ENCODE results near the gene DTNB.

The DTNB gene

DNA sequence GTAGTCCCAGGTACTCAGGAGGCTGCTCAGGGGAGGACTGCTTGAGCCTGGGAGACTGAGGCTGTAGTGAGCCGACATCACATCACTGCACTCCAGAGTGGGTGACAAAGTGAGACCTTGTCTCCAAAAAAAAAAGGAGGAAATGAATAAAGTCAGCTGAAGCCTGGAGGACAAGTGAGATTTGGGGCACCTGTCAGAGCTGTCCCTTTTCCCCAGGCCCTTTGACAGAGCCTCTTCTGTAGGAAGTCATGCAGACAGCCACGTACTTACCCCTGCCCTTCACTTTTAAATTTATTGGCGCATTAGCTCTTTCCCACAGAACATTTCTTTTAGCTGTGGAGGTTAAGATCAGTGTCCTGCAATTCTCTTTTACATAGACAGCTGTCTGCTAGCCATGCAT, 180.7 kb downstream of the DTNB start:
- DNase-seq = no peak

GRCh38 chr2:25491966-25492532, 181.3 kb downstream of the DTNB start:
- no peak for DNase-seq

DNA sequence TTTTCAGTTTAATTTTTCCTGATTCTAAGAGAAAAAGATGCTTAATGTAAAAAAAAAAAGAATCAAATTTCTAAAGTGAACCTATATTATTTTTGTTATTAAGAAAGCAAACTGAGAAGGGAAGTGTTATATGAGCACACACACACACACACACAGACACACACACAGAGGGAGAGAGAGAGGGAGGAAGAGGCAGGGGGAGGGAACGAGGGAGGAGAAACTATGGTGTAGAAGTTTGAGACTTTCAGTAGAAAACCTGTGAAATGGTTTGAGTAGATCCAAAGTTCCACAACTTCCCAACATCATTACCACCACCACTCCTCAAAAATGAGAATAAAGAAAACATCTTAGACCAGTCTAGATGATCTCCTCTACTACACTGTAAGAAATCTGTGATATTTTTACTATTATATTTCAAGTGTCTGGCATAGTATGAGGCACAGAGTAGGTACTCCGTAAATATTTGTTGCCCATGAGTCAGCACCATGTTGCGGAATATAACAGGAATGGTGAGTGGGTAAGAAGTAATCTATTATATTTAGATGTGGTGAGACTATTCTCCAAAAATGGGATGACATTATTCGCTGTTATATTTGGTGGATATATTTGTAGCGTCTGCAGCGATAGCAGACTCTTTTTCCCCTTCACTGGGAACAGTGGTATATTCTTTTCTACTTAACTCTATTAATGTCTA, 182.2 kb downstream of the DTNB start:
- DNase-seq = no peak

DNA sequence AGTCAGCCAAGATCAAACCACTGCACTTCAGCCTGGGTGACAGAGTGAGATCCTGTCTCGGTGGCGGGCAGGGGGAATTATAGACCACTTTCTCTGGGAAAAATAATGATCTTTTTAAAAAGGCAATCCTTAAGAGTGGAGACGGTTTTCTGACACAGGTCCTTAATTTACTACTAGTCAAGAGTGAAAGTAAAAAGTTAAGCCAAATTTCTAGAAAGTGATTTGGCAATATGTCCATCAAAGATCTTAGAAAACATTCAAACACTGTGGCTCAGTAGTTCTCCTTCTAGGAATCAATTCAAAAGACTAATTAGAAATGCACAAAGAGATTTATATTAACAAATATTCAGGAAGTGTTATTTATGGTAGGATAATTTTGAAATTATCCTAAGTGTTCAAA, 183.2 kb downstream of the DTNB start:
- DNase-seq = peak in 1 of 2 donors; percentile 14

GRCh38 chr2:25489631-25490030, 183.7 kb downstream of the DTNB start:
- peak in 1 of 2 donors; percentile 3 for DNase-seq

DNA sequence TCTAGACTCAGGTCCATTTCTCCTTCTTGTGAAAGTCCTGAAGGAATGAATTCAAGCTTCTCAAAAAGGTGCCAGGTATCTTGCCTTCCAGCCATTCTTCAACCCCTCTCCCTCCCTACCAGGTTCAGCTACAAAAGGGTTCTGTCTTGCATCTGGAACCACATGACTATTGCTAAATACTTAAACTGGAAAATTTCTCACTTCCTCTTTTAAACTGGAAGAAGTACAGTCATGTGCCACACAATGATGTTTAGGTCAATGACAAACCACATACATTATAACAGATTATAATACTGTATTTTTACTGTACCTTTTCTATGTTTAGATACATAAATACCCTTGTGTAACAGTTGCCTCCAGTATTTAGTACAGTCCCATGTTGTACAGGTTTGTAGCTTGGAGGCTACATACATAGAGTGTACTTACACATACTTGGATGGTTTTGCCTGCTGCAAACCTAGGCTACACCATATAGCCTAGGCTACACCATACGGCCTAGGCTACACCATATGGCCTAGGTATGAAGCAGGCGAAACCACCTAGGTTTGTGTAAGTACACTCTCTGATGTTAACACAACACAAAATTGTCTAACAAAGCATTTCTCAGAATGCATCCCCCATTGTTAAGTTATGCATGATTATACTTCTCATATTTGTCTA, 189.6 kb downstream of the DTNB start:
- peak in 1 of 2 donors; percentile 69 for DNase-seq

GRCh38 chr2:25482341-25482740, 191.0 kb downstream of the DTNB start:
- DNase-seq = no peak

DNA sequence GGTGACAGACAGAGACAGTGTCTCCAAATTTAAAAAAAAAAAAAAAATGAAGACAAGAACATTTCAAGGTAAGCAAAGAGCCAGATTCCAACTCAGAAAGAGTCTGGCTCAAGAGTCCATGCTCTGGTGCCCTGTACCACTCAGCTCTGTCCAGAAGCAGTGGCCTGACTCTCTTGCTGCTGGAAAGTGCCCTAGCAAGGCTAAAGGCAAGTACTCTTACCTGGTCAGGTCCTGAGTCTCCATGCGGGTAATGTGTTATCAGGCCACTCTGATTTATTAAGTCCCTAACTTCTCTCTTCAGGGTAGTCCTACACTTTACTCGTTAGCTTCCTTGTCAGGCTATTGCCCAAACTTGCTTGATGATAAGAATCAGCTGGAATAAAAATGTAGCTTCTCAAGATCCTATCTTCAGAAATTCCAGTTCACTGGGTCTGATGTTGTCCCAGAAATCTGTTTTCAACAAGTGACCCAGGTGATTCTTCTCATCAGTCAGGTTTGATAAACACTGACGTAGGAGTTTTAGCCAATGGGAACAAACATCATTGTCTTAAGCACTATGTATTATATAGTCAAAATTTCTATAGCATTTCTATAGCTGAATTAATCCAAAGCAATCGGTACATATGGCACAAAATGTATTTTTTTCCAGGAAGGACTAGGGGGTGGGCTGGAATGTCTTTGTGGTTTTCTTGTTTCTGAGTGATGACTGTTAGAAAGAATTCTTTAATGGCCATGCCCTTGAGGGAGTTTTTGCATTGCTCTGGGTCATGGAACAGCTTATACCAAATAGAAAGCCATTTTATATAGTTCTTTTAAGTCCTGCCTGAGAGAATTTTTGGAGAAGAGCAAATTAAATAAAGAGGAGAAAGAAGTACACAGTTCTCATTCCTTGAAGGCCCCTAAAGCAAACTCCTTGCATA, 191.7 kb downstream of the DTNB start:
- DNase-seq = no peak

GRCh38 chr2:25480561-25480960, 192.8 kb downstream of the DTNB start:
- no peak for DNase-seq

- DNase-seq = no peak
Observed at GRCh38 chr2:25479761-25480160, 193.6 kb downstream of the DTNB start.

DNA sequence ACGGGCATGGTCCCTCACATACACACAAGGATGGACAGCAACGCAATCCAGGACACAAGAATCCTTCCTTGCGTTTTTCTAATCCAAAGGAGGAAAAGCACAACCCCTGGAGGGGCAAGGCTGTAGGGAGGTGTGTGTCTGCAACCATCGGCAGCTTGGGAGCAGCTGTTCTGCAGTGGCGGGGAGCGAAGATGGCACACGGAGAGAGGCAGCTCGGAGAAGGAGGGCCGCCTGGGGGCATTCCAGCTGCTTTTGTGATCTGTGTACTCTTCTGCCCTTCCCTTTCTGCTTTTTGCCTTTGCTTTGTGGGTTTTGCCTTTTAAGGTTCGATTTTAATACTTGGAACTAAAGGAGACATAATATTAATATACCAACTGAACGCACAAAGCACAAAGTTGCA, 194.6 kb downstream of the DTNB start:
- DNase-seq = no peak

GRCh38 chr2:25473758-25474340, 199.5 kb downstream of the DTNB start:
- peak in 1 of 2 donors; percentile 39 for DNase-seq

DNA sequence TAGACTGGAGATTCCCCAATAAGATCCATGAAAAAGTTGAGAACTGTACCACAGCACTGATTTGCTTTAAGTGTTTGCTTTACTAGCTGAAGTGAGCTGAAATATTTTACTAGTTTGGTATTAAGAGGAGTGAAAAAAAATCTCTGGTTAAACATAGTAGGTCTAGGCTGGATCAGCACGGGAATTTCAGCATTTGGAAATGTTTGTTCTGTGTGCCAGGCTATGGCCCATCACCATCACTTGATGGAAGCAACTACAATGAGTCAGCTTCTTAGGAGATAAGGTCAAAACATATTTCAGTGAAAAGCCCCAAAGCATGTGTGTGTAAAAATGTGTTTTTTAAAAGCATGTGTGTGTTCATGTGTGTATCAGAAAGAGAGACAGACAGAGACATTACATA, 200.2 kb downstream of the DTNB start:
- no peak for DNase-seq

- no peak for DNase-seq
Observed at GRCh38 chr2:25470806-25471205, 202.6 kb downstream of the DTNB start.

DNA sequence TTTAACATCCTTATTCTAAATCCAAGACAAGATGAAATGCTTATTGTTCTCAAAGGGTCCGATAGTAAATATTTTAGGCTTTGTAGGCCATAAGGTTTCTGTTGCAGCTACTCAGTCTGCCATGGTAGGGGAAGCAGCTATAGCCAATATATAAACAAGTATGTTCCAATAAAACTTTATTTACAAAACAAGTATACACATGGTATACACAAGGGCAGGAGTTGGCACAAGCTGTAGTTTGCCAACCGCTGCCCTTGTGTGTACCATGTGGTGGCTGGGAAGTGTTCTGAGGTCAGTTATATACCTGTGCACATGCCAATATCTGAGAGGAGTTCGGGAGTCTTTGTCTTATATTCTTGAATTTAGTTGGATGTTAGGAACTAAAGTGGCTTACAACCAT, 205.6 kb downstream of the DTNB start:
- DNase-seq = no peak

DNA sequence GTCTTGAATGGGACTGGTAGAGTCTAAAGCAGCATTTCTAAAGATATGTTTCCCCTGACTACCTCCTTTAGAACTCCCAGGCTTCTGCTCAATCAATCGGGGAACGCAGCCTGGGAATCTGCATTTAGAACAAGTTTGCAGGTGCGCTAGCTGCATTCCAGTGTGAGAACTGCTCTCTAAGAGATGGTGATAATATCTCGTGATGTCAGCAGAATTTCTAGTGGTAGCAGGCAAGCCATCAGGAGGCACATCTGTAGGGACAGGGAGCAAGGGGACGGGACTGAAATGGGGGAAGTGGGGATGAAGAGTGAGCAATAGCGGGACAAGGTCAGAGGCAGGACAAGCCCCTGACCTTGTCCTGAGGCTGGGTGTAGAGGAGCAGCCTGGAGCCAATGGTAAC, 211.4 kb downstream of the DTNB start:
- DNase-seq = no peak

DNA sequence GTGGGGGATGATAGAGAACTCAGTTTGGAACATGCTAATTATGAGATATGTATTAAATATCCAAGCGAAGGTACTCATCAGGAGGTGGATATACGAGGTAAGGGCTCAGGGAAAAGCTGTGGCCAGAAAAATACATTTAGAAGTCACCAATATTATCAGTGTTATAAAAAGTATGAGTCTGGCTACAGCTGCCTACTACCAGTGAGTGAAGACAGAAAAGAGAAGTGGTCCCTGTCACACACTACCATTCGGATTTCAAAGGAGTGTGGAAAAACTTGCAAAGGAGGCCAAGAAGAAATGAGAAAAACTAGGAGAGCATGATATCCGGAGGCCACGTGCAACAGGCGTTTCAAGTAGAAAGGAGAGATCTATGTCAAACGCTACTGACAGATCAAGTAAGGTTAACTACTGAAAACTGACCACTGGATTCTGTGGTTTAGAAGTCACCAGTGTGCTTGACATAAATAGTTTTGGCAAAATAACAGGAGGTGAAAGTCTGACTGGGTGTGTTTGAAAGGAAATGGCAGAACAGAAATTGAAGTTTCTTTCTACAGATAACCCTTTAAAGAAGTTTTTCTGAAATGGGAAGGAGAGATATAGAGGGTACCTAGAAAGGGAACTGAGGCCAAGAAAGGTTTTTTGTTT, 213.0 kb downstream of the DTNB start:
- no peak for DNase-seq

DNA sequence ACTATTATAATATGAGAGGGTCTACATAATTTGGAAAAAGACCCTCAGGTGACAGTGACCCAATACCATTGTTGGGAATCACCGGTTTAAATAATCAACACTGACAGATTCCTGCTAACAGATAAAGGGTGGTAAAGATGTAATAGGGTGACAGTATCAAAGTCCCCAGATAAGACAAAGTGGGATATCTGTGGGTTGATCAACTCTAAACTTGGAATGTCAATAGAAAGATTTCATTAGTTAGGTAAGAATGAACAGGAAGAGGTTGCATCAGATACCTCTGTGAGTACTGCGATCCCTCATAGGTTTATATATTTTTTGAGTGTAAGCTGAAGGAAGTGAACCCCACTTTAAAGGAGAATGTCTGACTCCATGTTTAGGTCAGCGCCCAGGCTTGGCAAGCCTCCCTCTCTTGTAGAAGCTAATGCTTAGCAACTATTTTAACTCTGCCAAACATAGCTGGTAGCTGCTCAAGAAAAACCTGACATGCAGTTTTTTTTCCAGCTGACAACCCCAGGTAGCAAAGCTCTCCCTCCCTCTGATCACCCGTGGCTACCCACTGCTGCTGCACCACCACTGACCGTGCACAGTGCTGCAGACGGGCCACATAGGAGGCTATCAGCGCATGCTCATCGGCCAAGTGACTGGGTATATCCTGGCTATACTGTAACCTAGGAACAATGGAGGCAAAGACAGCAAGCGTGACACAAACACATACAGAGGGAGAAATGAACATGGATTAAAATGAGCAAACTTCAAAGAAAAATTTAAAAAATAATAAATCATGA, 218.4 kb downstream of the DTNB start:
- DNase-seq = no peak

- no peak for DNase-seq
Observed at GRCh38 chr2:25453199-25453905, 220.0 kb downstream of the DTNB start.

GRCh38 chr2:25448808-25449207, 224.6 kb downstream of the DTNB start:
- DNase-seq = no peak

DNA sequence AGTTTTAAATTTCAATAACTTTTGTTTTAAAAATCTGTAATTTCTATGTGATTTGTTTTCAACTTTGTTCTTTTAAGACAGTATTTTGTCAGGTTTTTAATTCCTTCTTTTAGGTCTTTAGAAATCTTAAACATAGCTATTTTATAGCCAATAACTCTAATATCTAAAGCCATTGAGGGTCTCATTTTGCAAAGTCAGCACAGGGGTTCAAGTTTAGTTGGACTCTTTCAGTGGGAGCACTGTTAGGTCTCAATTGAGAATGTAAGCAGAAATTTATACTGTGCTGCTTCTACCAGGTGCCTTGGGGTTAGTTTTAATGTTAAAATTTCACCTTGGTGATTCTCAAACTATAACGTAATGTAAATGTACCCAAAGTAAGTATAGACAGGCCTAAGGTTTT, 226.4 kb downstream of the DTNB start:
- no peak for DNase-seq
